WTC11 (cell line): ENCODE results near the gene PROK2. TPM values are rescaled to one million over a fixed set of nuclear protein-coding genes. Genes with fewer than 3 reads are reported as not detected.
A peak's percentile ranks its signal among the peaks of the same experiment; 100 is the strongest.

Source experiments
- ATAC-seq: fragments of 200-7000 bp; cut with Tn5 transposase; 2 replicates; pipeline ENCODE4 v1.10.0; 2021; ENCODE audit warnings: mild to moderate bottlenecking, moderate library complexity
- CTCF ChIA-PET: fragments of 300-600 bp; sonication (Branson Sonifier 250); formaldehyde crosslinking; loops from one replicate; lab custom pipeline; 2021; ENCODE audit warnings: antibody characterized with exemption; lab: Charles Lee
- POLR2A ChIA-PET: fragments of 350-600 bp; sonication (Branson Sonifier 250); formaldehyde crosslinking; loops from one replicate; lab custom pipeline; 2021; ENCODE audit warnings: antibody characterized with exemption; lab: Charles Lee
- DNase-seq: peaks from one replicate; pipeline ENCODE4 v3.0.0; 2021; ENCODE audit warnings: low spot score
- H3K27ac Mint-ChIP-seq: 2 replicates; pipeline ENCODE4 v1.8.0; 2021; ENCODE audit warnings: mixed read lengths
- H3K27me3 Mint-ChIP-seq: 2 replicates; pipeline ENCODE4 v1.8.0; 2021; ENCODE audit warnings: low read depth, mild to moderate bottlenecking, moderate library complexity, mixed read lengths
- H3K36me3 Mint-ChIP-seq: 2 replicates; pipeline ENCODE4 v1.8.0; 2021; ENCODE audit warnings: mixed read lengths
- H3K4me1 Mint-ChIP-seq: 2 replicates; pipeline ENCODE4 v1.8.0; 2022; ENCODE audit warnings: mixed read lengths
- H3K4me3 Mint-ChIP-seq: 2 replicates; pipeline ENCODE4 v1.8.0; 2021; ENCODE audit warnings: mild to moderate bottlenecking, moderate library complexity, mixed read lengths
- H3K9me3 Mint-ChIP-seq: 2 replicates; pipeline ENCODE4 v1.8.0; 2021; ENCODE audit warnings: mixed read lengths
- AFF4 ChIP-seq: sonication (generic); formaldehyde crosslinking; IDR thresholded peaks from 2 replicates; pipeline ENCODE4 v1.8.1; 2023; ENCODE audit warnings: mild to moderate bottlenecking, missing genetic modification reagents, borderline replicate concordance
- ATF1 ChIP-seq: sonication (generic); formaldehyde crosslinking; IDR thresholded peaks from 2 replicates; pipeline ENCODE4 v1.8.1; 2023; ENCODE audit warnings: mild to moderate bottlenecking, moderate library complexity, missing genetic modification reagents
- HMGA2 ChIP-seq: fragments of 250-450 bp; sonication (Bioruptor Pico); IDR thresholded peaks from 2 replicates; pipeline ENCODE4 v1.4.0; 2021; ENCODE audit warnings: mild to moderate bottlenecking, moderate library complexity
- NR3C1 ChIP-seq: sonication (generic); formaldehyde crosslinking; conservative IDR thresholded peaks from 2 replicates; pipeline ENCODE4 v1.8.1; 2023; ENCODE audit warnings: low read depth, mild to moderate bottlenecking, missing genetic modification reagents
- OVOL2 ChIP-seq: fragments of 250-450 bp; sonication (Bioruptor Pico); IDR thresholded peaks from 2 replicates; pipeline ENCODE4 v1.9.0; 2021; ENCODE audit warnings: mild to moderate bottlenecking, borderline replicate concordance
- RELA ChIP-seq: sonication (generic); formaldehyde crosslinking; IDR thresholded peaks from 2 replicates; pipeline ENCODE4 v1.8.1; 2022; ENCODE audit warnings: missing genetic modification reagents, mild to moderate bottlenecking, borderline replicate concordance
- SMAD4 ChIP-seq: sonication (generic); formaldehyde crosslinking; IDR thresholded peaks from 2 replicates; pipeline ENCODE4 v1.8.0; 2022; ENCODE audit warnings: mild to moderate bottlenecking, missing genetic modification reagents
- TEAD1 ChIP-seq: sonication (generic); formaldehyde crosslinking; IDR thresholded peaks from 2 replicates; pipeline ENCODE4 v1.8.0; 2022; ENCODE audit warnings: mild to moderate bottlenecking, missing genetic modification reagents
- ZNF317 ChIP-seq: sonication (generic); formaldehyde crosslinking; IDR thresholded peaks from 2 replicates; pipeline ENCODE4 v1.8.1; 2023; ENCODE audit warnings: low read depth, mild to moderate bottlenecking, moderate library complexity, missing genetic modification reagents, borderline replicate concordance
- ZNF396 ChIP-seq: fragments of 250-450 bp; sonication (Bioruptor Pico); IDR thresholded peaks from 2 replicates; pipeline ENCODE4 v1.8.0; 2021; ENCODE audit warnings: mild to moderate bottlenecking, moderate library complexity, borderline replicate concordance
- ZNF423 ChIP-seq: fragments of 250-450 bp; sonication (Bioruptor Pico); IDR thresholded peaks from 2 replicates; pipeline ENCODE4 v2.1.2; 2022; ENCODE audit warnings: mild to moderate bottlenecking, moderate library complexity
- total RNA-seq: library from RNA; stranded (reverse); gene quantifications from 3 replicates; pipeline ENCODE4 v1.2.3, GENCODE V29; 2021
- TF ChIP-seq, protein P1 (sequence below): sonication (generic); formaldehyde crosslinking; IDR thresholded peaks from 2 replicates; pipeline ENCODE4 v1.8.0; 2023; ENCODE audit warnings: missing genetic modification reagents, mild to moderate bottlenecking, borderline replicate concordance
- TF ChIP-seq, protein P2 (sequence below): sonication (generic); formaldehyde crosslinking; IDR thresholded peaks from 2 replicates; pipeline ENCODE4 v1.8.0; 2023; ENCODE audit warnings: mild to moderate bottlenecking, missing genetic modification reagents
- TF ChIP-seq, protein P3 (sequence below): sonication (generic); formaldehyde crosslinking; IDR thresholded peaks from 2 replicates; pipeline ENCODE4 v1.8.0; 2022; ENCODE audit warnings: mild to moderate bottlenecking, missing genetic modification reagents
- TF ChIP-seq, protein P4 (sequence below): sonication (generic); formaldehyde crosslinking; IDR thresholded peaks from 2 replicates; pipeline ENCODE4 v1.8.0; 2022; ENCODE audit warnings: missing genetic modification reagents

PROK2 gene
- total RNA-seq, 1 experiment from 2014 or later: 0.92 TPM

GRCh38 chr3:71759401-71759800 lies 25.5 kb downstream of the PROK2 start:
- peak overlapping the region; percentile 34; the same call in 1 of the 2 replicates for H3K27ac Mint-ChIP-seq
- ATAC-seq: no peak
- no peak overlapping the region for H3K4me3 Mint-ChIP-seq
- peaks cover 4% of the 10 kb centered on the region for H3K9me3 Mint-ChIP-seq
- TF ChIP-seq OVOL2 (CRISPR knock-in tag) (no peak), NR3C1 (CRISPR knock-in tag) (no peak), HMGA2 (CRISPR knock-in tag) (no peak)
- TF ChIP-seq, protein P1, sequence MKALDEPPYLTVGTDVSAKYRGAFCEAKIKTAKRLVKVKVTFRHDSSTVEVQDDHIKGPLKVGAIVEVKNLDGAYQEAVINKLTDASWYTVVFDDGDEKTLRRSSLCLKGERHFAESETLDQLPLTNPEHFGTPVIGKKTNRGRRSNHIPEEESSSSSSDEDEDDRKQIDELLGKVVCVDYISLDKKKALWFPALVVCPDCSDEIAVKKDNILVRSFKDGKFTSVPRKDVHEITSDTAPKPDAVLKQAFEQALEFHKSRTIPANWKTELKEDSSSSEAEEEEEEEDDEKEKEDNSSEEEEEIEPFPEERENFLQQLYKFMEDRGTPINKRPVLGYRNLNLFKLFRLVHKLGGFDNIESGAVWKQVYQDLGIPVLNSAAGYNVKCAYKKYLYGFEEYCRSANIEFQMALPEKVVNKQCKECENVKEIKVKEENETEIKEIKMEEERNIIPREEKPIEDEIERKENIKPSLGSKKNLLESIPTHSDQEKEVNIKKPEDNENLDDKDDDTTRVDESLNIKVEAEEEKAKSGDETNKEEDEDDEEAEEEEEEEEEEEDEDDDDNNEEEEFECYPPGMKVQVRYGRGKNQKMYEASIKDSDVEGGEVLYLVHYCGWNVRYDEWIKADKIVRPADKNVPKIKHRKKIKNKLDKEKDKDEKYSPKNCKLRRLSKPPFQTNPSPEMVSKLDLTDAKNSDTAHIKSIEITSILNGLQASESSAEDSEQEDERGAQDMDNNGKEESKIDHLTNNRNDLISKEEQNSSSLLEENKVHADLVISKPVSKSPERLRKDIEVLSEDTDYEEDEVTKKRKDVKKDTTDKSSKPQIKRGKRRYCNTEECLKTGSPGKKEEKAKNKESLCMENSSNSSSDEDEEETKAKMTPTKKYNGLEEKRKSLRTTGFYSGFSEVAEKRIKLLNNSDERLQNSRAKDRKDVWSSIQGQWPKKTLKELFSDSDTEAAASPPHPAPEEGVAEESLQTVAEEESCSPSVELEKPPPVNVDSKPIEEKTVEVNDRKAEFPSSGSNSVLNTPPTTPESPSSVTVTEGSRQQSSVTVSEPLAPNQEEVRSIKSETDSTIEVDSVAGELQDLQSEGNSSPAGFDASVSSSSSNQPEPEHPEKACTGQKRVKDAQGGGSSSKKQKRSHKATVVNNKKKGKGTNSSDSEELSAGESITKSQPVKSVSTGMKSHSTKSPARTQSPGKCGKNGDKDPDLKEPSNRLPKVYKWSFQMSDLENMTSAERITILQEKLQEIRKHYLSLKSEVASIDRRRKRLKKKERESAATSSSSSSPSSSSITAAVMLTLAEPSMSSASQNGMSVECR (CRISPR knock-in tag): no peak
- TF ChIP-seq, all 79 proteins: peak for 0
- Mint-ChIP-seq H3K27me3 (peaks cover 26% of the 10 kb centered on the region), H3K36me3 (no peaks in the 10 kb centered on the region), H3K4me1 (peaks cover 12% of the 10 kb centered on the region)
- DNase-seq: no peak
- ChIA-PET CTCF (no interaction called here), POLR2A (no interaction called here)

DNA sequence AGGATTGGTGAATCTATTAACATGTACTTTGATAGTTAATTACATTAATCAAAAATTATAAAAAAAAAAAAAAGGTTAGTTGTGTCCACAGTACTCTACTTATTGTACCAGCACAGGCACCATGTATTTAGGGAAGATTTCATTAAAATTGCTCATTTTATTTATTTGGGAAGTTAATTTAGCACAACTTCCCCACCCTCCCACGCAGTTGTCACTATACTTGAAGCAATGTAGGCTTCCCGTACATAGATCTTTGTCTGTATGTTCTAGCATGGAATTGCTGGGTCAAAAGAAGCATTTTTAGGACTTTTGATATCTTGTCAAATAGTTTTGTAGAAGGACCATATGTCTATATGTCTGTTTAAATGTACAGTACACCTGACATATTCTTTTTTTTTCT lies 26.9 kb downstream of the PROK2 start:
- ATAC-seq: no peak
- peaks cover 28% of the 10 kb centered on the region for H3K27me3 Mint-ChIP-seq
- POLR2A ChIA-PET: interaction anchor here (0.7 kb wide), 1 partner anchor 1009 kb away, joined by 3 read pairs; no protein-coding TSS in a partner anchor
- CTCF ChIA-PET: no interaction called here
- H3K36me3 Mint-ChIP-seq: no peaks in the 10 kb centered on the region
- H3K9me3 Mint-ChIP-seq: peaks cover 4% of the 10 kb centered on the region
- H3K4me3 Mint-ChIP-seq: no peak overlapping the region
- peaks cover 12% of the 10 kb centered on the region for H3K4me1 Mint-ChIP-seq
- no peak overlapping the region for H3K27ac Mint-ChIP-seq
- TF ChIP-seq AFF4 (CRISPR knock-in tag) (no peak), ZNF317 (CRISPR knock-in tag) (no peak), ZNF423 (CRISPR knock-in tag) (no peak), ATF1 (CRISPR knock-in tag) (no peak), ZNF396 (CRISPR knock-in tag) (no peak), SMAD4 (CRISPR knock-in tag) (no peak), TEAD1 (CRISPR knock-in tag) (no peak), RELA (CRISPR knock-in tag) (no peak)
- TF ChIP-seq, protein P2, sequence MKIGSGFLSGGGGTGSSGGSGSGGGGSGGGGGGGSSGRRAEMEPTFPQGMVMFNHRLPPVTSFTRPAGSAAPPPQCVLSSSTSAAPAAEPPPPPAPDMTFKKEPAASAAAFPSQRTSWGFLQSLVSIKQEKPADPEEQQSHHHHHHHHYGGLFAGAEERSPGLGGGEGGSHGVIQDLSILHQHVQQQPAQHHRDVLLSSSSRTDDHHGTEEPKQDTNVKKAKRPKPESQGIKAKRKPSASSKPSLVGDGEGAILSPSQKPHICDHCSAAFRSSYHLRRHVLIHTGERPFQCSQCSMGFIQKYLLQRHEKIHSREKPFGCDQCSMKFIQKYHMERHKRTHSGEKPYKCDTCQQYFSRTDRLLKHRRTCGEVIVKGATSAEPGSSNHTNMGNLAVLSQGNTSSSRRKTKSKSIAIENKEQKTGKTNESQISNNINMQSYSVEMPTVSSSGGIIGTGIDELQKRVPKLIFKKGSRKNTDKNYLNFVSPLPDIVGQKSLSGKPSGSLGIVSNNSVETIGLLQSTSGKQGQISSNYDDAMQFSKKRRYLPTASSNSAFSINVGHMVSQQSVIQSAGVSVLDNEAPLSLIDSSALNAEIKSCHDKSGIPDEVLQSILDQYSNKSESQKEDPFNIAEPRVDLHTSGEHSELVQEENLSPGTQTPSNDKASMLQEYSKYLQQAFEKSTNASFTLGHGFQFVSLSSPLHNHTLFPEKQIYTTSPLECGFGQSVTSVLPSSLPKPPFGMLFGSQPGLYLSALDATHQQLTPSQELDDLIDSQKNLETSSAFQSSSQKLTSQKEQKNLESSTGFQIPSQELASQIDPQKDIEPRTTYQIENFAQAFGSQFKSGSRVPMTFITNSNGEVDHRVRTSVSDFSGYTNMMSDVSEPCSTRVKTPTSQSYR (CRISPR knock-in tag): no peak
- TF ChIP-seq, protein P3, sequence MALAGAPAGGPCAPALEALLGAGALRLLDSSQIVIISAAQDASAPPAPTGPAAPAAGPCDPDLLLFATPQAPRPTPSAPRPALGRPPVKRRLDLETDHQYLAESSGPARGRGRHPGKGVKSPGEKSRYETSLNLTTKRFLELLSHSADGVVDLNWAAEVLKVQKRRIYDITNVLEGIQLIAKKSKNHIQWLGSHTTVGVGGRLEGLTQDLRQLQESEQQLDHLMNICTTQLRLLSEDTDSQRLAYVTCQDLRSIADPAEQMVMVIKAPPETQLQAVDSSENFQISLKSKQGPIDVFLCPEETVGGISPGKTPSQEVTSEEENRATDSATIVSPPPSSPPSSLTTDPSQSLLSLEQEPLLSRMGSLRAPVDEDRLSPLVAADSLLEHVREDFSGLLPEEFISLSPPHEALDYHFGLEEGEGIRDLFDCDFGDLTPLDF: no peak
- TF ChIP-seq, protein P4, sequence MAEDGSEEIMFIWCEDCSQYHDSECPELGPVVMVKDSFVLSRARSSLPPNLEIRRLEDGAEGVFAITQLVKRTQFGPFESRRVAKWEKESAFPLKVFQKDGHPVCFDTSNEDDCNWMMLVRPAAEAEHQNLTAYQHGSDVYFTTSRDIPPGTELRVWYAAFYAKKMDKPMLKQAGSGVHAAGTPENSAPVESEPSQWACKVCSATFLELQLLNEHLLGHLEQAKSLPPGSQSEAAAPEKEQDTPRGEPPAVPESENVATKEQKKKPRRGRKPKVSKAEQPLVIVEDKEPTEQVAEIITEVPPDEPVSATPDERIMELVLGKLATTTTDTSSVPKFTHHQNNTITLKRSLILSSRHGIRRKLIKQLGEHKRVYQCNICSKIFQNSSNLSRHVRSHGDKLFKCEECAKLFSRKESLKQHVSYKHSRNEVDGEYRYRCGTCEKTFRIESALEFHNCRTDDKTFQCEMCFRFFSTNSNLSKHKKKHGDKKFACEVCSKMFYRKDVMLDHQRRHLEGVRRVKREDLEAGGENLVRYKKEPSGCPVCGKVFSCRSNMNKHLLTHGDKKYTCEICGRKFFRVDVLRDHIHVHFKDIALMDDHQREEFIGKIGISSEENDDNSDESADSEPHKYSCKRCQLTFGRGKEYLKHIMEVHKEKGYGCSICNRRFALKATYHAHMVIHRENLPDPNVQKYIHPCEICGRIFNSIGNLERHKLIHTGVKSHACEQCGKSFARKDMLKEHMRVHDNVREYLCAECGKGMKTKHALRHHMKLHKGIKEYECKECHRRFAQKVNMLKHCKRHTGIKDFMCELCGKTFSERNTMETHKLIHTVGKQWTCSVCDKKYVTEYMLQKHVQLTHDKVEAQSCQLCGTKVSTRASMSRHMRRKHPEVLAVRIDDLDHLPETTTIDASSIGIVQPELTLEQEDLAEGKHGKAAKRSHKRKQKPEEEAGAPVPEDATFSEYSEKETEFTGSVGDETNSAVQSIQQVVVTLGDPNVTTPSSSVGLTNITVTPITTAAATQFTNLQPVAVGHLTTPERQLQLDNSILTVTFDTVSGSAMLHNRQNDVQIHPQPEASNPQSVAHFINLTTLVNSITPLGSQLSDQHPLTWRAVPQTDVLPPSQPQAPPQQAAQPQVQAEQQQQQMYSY: no peak
- TF ChIP-seq, all 79 proteins: peak for 0
- no peak for DNase-seq
